Liver (tissue), 3 donors: ENCODE measurements around the gene APOF.

Experiments used
- CTCF ChIP-seq: fragments of 150-350 bp; IDR thresholded peaks from 2 replicates; pipeline ENCODE4 v1.5.1; 2017; ENCODE audit warnings: improper control_type of control experiment, low read depth, low read length; ENCODE audit not compliant: missing input control
- FOXA2 ChIP-seq: IDR thresholded peaks from 2 replicates; pipeline ENCODE4 v1.6.1; 2016; ENCODE audit warnings: antibody characterized with exemption
- GABPA ChIP-seq, 2 donors: IDR thresholded peaks in 1 of 2; conservative IDR thresholded peaks in 1 of 2; 2 replicates each; pipeline ENCODE4 v1.6.1; 2016; ENCODE audit warnings: antibody characterized with exemption in 2 of 2, mild to moderate bottlenecking in 1 of 2, moderate library complexity in 1 of 2
- HNF4G ChIP-seq: IDR thresholded peaks from 2 replicates; pipeline ENCODE4 v1.6.1; 2016; ENCODE audit warnings: antibody characterized with exemption
- JUND ChIP-seq, 2 donors: IDR thresholded peaks; 2 replicates each; pipeline ENCODE4 v1.6.1; 2016; ENCODE audit warnings: antibody characterized with exemption in 2 of 2
- RAD21 ChIP-seq, 2 donors: IDR thresholded peaks; 2 replicates each; pipeline ENCODE4 v1.6.1; 2016; ENCODE audit warnings: antibody characterized with exemption in 2 of 2, mild to moderate bottlenecking in 2 of 2
- REST ChIP-seq: IDR thresholded peaks from 2 replicates; pipeline ENCODE4 v1.6.1; 2016; ENCODE audit warnings: antibody characterized with exemption, mild to moderate bottlenecking
- SP1 ChIP-seq: IDR thresholded peaks from 2 replicates; pipeline ENCODE4 v1.6.1; 2018; ENCODE audit warnings: antibody characterized with exemption, mild to moderate bottlenecking
- YY1 ChIP-seq: IDR thresholded peaks from 2 replicates; pipeline ENCODE4 v1.6.1; 2016; ENCODE audit warnings: antibody characterized with exemption, mild to moderate bottlenecking
- TF ChIP-seq, protein P1 (sequence below): IDR thresholded peaks from 2 replicates; pipeline ENCODE4 v1.6.1; 2016; ENCODE audit warnings: antibody characterized with exemption
- TF ChIP-seq, protein P2 (sequence below): IDR thresholded peaks from 2 replicates; pipeline ENCODE4 v1.6.1; 2016; ENCODE audit warnings: antibody characterized with exemption
- donor health status: healthy.
- donor health status: healthy.

GRCh38 chr12:56351325-56351724, 11.3 kb downstream of the APOF start:
- TF ChIP-seq RAD21 (IDR thresholded peaks at IDR 0.05) (no peak), CTCF (no peak), REST (no peak), HNF4G (no peak), SP1 (no peak), GABPA (IDR thresholded peaks at IDR 0.05 in 1 of 2, conservative IDR thresholded peaks at IDR 0.05 in 1 of 2) (no peak), YY1 (no peak), FOXA2 (no peak), JUND (IDR thresholded peaks at IDR 0.05) (no peak)
- TF ChIP-seq, protein P1, sequence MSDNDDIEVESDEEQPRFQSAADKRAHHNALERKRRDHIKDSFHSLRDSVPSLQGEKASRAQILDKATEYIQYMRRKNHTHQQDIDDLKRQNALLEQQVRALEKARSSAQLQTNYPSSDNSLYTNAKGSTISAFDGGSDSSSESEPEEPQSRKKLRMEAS: no peak
- TF ChIP-seq, protein P2, sequence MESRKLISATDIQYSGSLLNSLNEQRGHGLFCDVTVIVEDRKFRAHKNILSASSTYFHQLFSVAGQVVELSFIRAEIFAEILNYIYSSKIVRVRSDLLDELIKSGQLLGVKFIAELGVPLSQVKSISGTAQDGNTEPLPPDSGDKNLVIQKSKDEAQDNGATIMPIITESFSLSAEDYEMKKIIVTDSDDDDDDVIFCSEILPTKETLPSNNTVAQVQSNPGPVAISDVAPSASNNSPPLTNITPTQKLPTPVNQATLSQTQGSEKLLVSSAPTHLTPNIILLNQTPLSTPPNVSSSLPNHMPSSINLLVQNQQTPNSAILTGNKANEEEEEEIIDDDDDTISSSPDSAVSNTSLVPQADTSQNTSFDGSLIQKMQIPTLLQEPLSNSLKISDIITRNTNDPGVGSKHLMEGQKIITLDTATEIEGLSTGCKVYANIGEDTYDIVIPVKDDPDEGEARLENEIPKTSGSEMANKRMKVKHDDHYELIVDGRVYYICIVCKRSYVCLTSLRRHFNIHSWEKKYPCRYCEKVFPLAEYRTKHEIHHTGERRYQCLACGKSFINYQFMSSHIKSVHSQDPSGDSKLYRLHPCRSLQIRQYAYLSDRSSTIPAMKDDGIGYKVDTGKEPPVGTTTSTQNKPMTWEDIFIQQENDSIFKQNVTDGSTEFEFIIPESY: no peak
